ENCODE results near the gene OMD. TPM values are rescaled to one million over a fixed set of nuclear protein-coding genes. Genes with fewer than 3 reads are reported as not detected.

The OMD gene
- total RNA-seq, 1 experiment from 2014 or later = not detected

GRCh38 chr9:92432350-92432749 is 8.1 kb upstream of the OMD start:
- ChIA-PET CTCF (no interaction called here), POLR2A (no interaction called here)
- no peak overlapping the region for H3K27ac Mint-ChIP-seq (ENCODE audit: unreplicated experiment)
- H3K4me1 ChIP-seq = no peaks in the 10 kb centered on the region; the same call in 1 of the 2 replicates
- no peaks in the 10 kb centered on the region for H3K4me1 Mint-ChIP-seq (ENCODE audit: low read depth, unreplicated experiment)
- no peak overlapping the region for H3K4me3 ChIP-seq (ENCODE audit: low read depth, low read length)
- no TSS peak for BruUV-seq (replicated peaks)
- H3K9me3 Mint-ChIP-seq (ENCODE audit: unreplicated experiment) = no peaks in the 10 kb centered on the region
- DNase-seq = no peak
- H3K27me3 Mint-ChIP-seq (ENCODE audit: insufficient read depth, unreplicated experiment) = no peaks in the 10 kb centered on the region
- no peak for TF ChIP-seq CTCF (IDR thresholded peaks at IDR 0.05; ENCODE audit: insufficient read depth in 1 of 2, low read depth in 1 of 2, low read length in 1 of 2, severe bottlenecking in 1 of 2, unreplicated experiment in 1 of 2)
- H3K4me3 Mint-ChIP-seq (ENCODE audit: unreplicated experiment) = no peak overlapping the region
- no peaks in the 10 kb centered on the region for H3K36me3 Mint-ChIP-seq (ENCODE audit: insufficient read depth, unreplicated experiment)
- H3K27me3 ChIP-seq (replicated peaks; ENCODE audit: control insufficient read depth, insufficient read depth, low read length) = no peaks in the 10 kb centered on the region
- no peaks in the 10 kb centered on the region for H3K36me3 ChIP-seq (ENCODE audit: control insufficient read depth, insufficient read depth, low read length)
- H3K9me3 ChIP-seq = no peaks in the 10 kb centered on the region
- intact Hi-C loops (cut with micrococcal nuclease; ENCODE audit: unreplicated experiment) = no loop called here

GRCh38 chr9:92429836-92430235 is 5.6 kb upstream of the OMD start:
- no peak for DNase-seq
- intact Hi-C loops (cut with micrococcal nuclease; ENCODE audit: unreplicated experiment) = no loop called here
- H3K27me3 ChIP-seq (replicated peaks; ENCODE audit: control insufficient read depth, insufficient read depth, low read length) = no peaks in the 10 kb centered on the region
- H3K36me3 ChIP-seq (ENCODE audit: control insufficient read depth, insufficient read depth, low read length) = no peaks in the 10 kb centered on the region
- no peak overlapping the region for H3K27ac Mint-ChIP-seq (ENCODE audit: unreplicated experiment)
- no peaks in the 10 kb centered on the region for H3K36me3 Mint-ChIP-seq (ENCODE audit: insufficient read depth, unreplicated experiment)
- H3K9me3 Mint-ChIP-seq (ENCODE audit: unreplicated experiment) = no peaks in the 10 kb centered on the region
- H3K4me3 Mint-ChIP-seq (ENCODE audit: unreplicated experiment) = no peak overlapping the region
- BruUV-seq (replicated peaks) = no TSS peak
- CTCF ChIA-PET = no interaction called here
- TF ChIP-seq CTCF (IDR thresholded peaks at IDR 0.05; ENCODE audit: insufficient read depth in 1 of 2, low read depth in 1 of 2, low read length in 1 of 2, severe bottlenecking in 1 of 2, unreplicated experiment in 1 of 2) = no peak
- no peaks in the 10 kb centered on the region for H3K27me3 Mint-ChIP-seq (ENCODE audit: insufficient read depth, unreplicated experiment)
- no peaks in the 10 kb centered on the region for H3K4me1 ChIP-seq
- POLR2A ChIA-PET = no interaction called here
- H3K9me3 ChIP-seq = no peaks in the 10 kb centered on the region
- H3K4me1 Mint-ChIP-seq (ENCODE audit: low read depth, unreplicated experiment) = no peaks in the 10 kb centered on the region
- H3K4me3 ChIP-seq (ENCODE audit: low read depth, low read length) = no peak overlapping the region

GRCh38 chr9:92426501-92427145 is 2.4 kb upstream of the OMD start:
- BruUV-seq (replicated peaks) = no TSS peak
- H3K4me3 Mint-ChIP-seq (ENCODE audit: unreplicated experiment) = no peak overlapping the region
- DNase-seq = no peak

More at GRCh38 chr9:92426501-92427145, 2.4 kb upstream of the OMD start:
- no peaks in the 10 kb centered on the region for H3K9me3 Mint-ChIP-seq (ENCODE audit: unreplicated experiment)
- no peaks in the 10 kb centered on the region for H3K36me3 ChIP-seq (ENCODE audit: control insufficient read depth, insufficient read depth, low read length)
- CTCF ChIA-PET = no interaction called here
- H3K27ac Mint-ChIP-seq (ENCODE audit: unreplicated experiment) = no peak overlapping the region
- H3K4me3 ChIP-seq (ENCODE audit: low read depth, low read length) = no peak overlapping the region
- no peaks in the 10 kb centered on the region for H3K4me1 ChIP-seq
- TF ChIP-seq CTCF (IDR thresholded peaks at IDR 0.05; ENCODE audit: insufficient read depth in 1 of 2, low read depth in 1 of 2, low read length in 1 of 2, severe bottlenecking in 1 of 2, unreplicated experiment in 1 of 2) = no peak
- no peaks in the 10 kb centered on the region for H3K36me3 Mint-ChIP-seq (ENCODE audit: insufficient read depth, unreplicated experiment)
- H3K27me3 ChIP-seq (replicated peaks; ENCODE audit: control insufficient read depth, insufficient read depth, low read length) = no peaks in the 10 kb centered on the region
- no peaks in the 10 kb centered on the region for H3K4me1 Mint-ChIP-seq (ENCODE audit: low read depth, unreplicated experiment)
- H3K9me3 ChIP-seq = no peaks in the 10 kb centered on the region
- no peaks in the 10 kb centered on the region for H3K27me3 Mint-ChIP-seq (ENCODE audit: insufficient read depth, unreplicated experiment)
- POLR2A ChIA-PET = no interaction called here
- intact Hi-C loops (cut with micrococcal nuclease; ENCODE audit: unreplicated experiment) = no loop called here
